ENCODE results near the gene SH2D6. TPM values are rescaled to one million over a fixed set of nuclear protein-coding genes. Genes with fewer than 3 reads are reported as not detected.
"Not testable (repeated sequence)": the region's sequence is repeated elsewhere in the genome, so short reads cannot be mapped to it uniquely, and the experiment has no call there.

The SH2D6 gene
- total RNA-seq, 1 donor from 2014 or later: not detected

- FAIRE-seq (no peak), DNase-seq (ENCODE audit: low read depth) (no peak)
- H3K4me3 ChIP-seq (ENCODE audit: low read depth, low read length): peak overlapping the region; percentile 26
- H3K27me3 ChIP-seq (ENCODE audit: control insufficient read depth, insufficient read depth, low read length): no peaks in the 10 kb centered on the region
- H3K36me3 ChIP-seq (ENCODE audit: control insufficient read depth, insufficient read depth, low read length): no peaks in the 10 kb centered on the region
- no peak for TF ChIP-seq CTCF (IDR thresholded peaks at IDR 0.05; ENCODE audit: insufficient read depth, low read length, severe bottlenecking)
Observed at GRCh38 chr2:85438201-85439024, 19.9 kb downstream of the SH2D6 start.

- DNase-seq (ENCODE audit: low read depth) (no peak), FAIRE-seq (no peak)
- H3K4me3 ChIP-seq (ENCODE audit: low read depth, low read length): no peak overlapping the region
- H3K36me3 ChIP-seq (ENCODE audit: control insufficient read depth, insufficient read depth, low read length): no peaks in the 10 kb centered on the region
- no peak for TF ChIP-seq CTCF (IDR thresholded peaks at IDR 0.05; ENCODE audit: insufficient read depth, low read length, severe bottlenecking)
- no peaks in the 10 kb centered on the region for H3K27me3 ChIP-seq (ENCODE audit: control insufficient read depth, insufficient read depth, low read length)
Observed at GRCh38 chr2:85439025-85439472, 20.5 kb downstream of the SH2D6 start.

- not testable (repeated sequence) for H3K4me3 ChIP-seq (ENCODE audit: low read depth, low read length); H3K36me3 ChIP-seq (ENCODE audit: control insufficient read depth, insufficient read depth, low read length); FAIRE-seq; DNase-seq (ENCODE audit: low read depth); H3K27me3 ChIP-seq (ENCODE audit: control insufficient read depth, insufficient read depth, low read length)
Observed at GRCh38 chr2:85439569-85439968, 21.1 kb downstream of the SH2D6 start.

- Histone ChIP-seq H3K27me3 (ENCODE audit: control insufficient read depth, insufficient read depth, low read length) (no peaks in the 10 kb centered on the region), H3K4me3 (ENCODE audit: low read depth, low read length) (no peak overlapping the region), H3K36me3 (ENCODE audit: control insufficient read depth, insufficient read depth, low read length) (no peaks in the 10 kb centered on the region)
- TF ChIP-seq CTCF (IDR thresholded peaks at IDR 0.05; ENCODE audit: insufficient read depth, low read length, severe bottlenecking): no peak
- no peak for FAIRE-seq
- no peak for DNase-seq (ENCODE audit: low read depth)
Observed at GRCh38 chr2:85439986-85440385, 21.5 kb downstream of the SH2D6 start.

GRCh38 chr2:85440729-85441128, 22.2 kb downstream of the SH2D6 start:
- Histone ChIP-seq H3K36me3 (ENCODE audit: control insufficient read depth, insufficient read depth, low read length) (no peaks in the 10 kb centered on the region), H3K4me3 (ENCODE audit: low read depth, low read length) (no peak overlapping the region), H3K27me3 (ENCODE audit: control insufficient read depth, insufficient read depth, low read length) (no peaks in the 10 kb centered on the region)
- no peak for FAIRE-seq
- peak; percentile 64 for DNase-seq (ENCODE audit: low read depth)
- no peak for TF ChIP-seq CTCF (IDR thresholded peaks at IDR 0.05; ENCODE audit: insufficient read depth, low read length, severe bottlenecking)

- no peak for TF ChIP-seq CTCF (IDR thresholded peaks at IDR 0.05; ENCODE audit: insufficient read depth, low read length, severe bottlenecking)
- no peak for FAIRE-seq
Observed at GRCh38 chr2:85441864-85442263, 23.4 kb downstream of the SH2D6 start.

More at GRCh38 chr2:85441864-85442263, 23.4 kb downstream of the SH2D6 start:
- no peaks in the 10 kb centered on the region for H3K36me3 ChIP-seq (ENCODE audit: control insufficient read depth, insufficient read depth, low read length)
- DNase-seq (ENCODE audit: low read depth): no peak
- H3K4me3 ChIP-seq (ENCODE audit: low read depth, low read length): no peak overlapping the region
- no peaks in the 10 kb centered on the region for H3K27me3 ChIP-seq (ENCODE audit: control insufficient read depth, insufficient read depth, low read length)
